Caco-2 (cell line): ENCODE measurements around the gene NTMT1. TPM values are rescaled to one million over a fixed set of nuclear protein-coding genes. Genes with fewer than 3 reads are reported as not detected.

Experiments used
- BruUV-seq: library from RNA; stranded (reverse); fragments of 400-500 nt; replicated peaks from 2 replicates; lab custom pipeline; 2021; lab: Mats Ljungman, UMichigan
- CTCF ChIA-PET: fragments of 300-600 bp; sonication (Branson Sonifier 250); formaldehyde crosslinking; loops from one replicate; lab custom pipeline; 2022; ENCODE audit warnings: antibody characterized with exemption; lab: Charles Lee
- POLR2A ChIA-PET: fragments of 300-600 bp; sonication (Branson Sonifier 250); formaldehyde crosslinking; loops from one replicate; lab custom pipeline; 2022; ENCODE audit warnings: antibody characterized with exemption; lab: Charles Lee
- DNase-seq, 2 experiments: peaks; one replicate each; pipeline versions ENCODE4 v3.0.0 to v3.0.0-alpha.2; 2020 to 2022
- H3K27me3 ChIP-seq: replicated peaks from 2 replicates; pipeline ENCODE4 v1.6.0; 2011; ENCODE audit warnings: low read length; ENCODE audit not compliant: control insufficient read depth, insufficient read depth
- H3K36me3 ChIP-seq: 2 replicates; pipeline ENCODE4 v1.5.1; 2011; ENCODE audit warnings: low read length; ENCODE audit not compliant: control insufficient read depth, insufficient read depth
- H3K4me1 ChIP-seq: fragments of 250-450 bp; sonication (Bioruptor Pico); 2 replicates; pipeline ENCODE4 v1.5.1; 2020; ENCODE audit warnings: mild to moderate bottlenecking
- H3K4me3 ChIP-seq: 2 replicates; pipeline ENCODE4 v1.5.1; 2011; ENCODE audit warnings: low read depth, mild to moderate bottlenecking, control low read depth, low read length
- H3K9me3 ChIP-seq: fragments of 250-450 bp; sonication (Bioruptor Pico); 2 replicates; pipeline ENCODE4 v1.5.1; 2020; ENCODE audit warnings: mild to moderate bottlenecking, moderate library complexity
- H3K27ac Mint-ChIP-seq: one replicate; pipeline ENCODE4 v1.8.0; 2022; ENCODE audit warnings: mixed read lengths; ENCODE audit not compliant: unreplicated experiment
- H3K27me3 Mint-ChIP-seq: one replicate; pipeline ENCODE4 v1.8.0; 2022; ENCODE audit warnings: mixed read lengths; ENCODE audit not compliant: insufficient read depth, unreplicated experiment
- H3K36me3 Mint-ChIP-seq: one replicate; pipeline ENCODE4 v1.8.0; 2022; ENCODE audit warnings: mild to moderate bottlenecking, mixed read lengths; ENCODE audit not compliant: insufficient read depth, unreplicated experiment
- H3K4me1 Mint-ChIP-seq: one replicate; pipeline ENCODE4 v1.8.0; 2022; ENCODE audit warnings: low read depth, mixed read lengths; ENCODE audit not compliant: unreplicated experiment
- H3K4me3 Mint-ChIP-seq: one replicate; pipeline ENCODE4 v1.8.0; 2022; ENCODE audit warnings: mild to moderate bottlenecking, moderate library complexity, mixed read lengths; ENCODE audit not compliant: unreplicated experiment
- H3K9me3 Mint-ChIP-seq: one replicate; pipeline ENCODE4 v1.8.0; 2022; ENCODE audit warnings: mixed read lengths; ENCODE audit not compliant: unreplicated experiment
- intact Hi-C: fragments of 100-400 bp; cut with micrococcal nuclease; formaldehyde crosslinking; loops from one replicate; pipeline ENCODE4 v1.10.0; 2022; ENCODE audit not compliant: unreplicated experiment
- total RNA-seq: library from RNA; stranded (reverse); gene quantifications from 2 replicates; pipeline ENCODE4 v1.2.3, GENCODE V29; 2022
- TF ChIP-seq, protein P1 (sequence below), 2 experiments: fragments of 200-600 bp in 1 of 2; IDR thresholded peaks; 1 replicate in 1 of 2; 2 replicates in 1 of 2; pipeline versions ENCODE4 v1.5.1 to v1.8.0; 2011 to 2022; ENCODE audit warnings: antibody characterized with exemption in 1 of 2, control low read depth in 1 of 2, inconsistent platforms in 1 of 2, low read depth in 1 of 2, low read length in 1 of 2, mild to moderate bottlenecking in 1 of 2, moderate library complexity in 1 of 2; ENCODE audit not compliant: insufficient read depth in 1 of 2, severe bottlenecking in 1 of 2, unreplicated experiment in 1 of 2

The NTMT1 gene
- total RNA-seq, 1 experiment from 2014 or later = 44.1 TPM

DNA sequence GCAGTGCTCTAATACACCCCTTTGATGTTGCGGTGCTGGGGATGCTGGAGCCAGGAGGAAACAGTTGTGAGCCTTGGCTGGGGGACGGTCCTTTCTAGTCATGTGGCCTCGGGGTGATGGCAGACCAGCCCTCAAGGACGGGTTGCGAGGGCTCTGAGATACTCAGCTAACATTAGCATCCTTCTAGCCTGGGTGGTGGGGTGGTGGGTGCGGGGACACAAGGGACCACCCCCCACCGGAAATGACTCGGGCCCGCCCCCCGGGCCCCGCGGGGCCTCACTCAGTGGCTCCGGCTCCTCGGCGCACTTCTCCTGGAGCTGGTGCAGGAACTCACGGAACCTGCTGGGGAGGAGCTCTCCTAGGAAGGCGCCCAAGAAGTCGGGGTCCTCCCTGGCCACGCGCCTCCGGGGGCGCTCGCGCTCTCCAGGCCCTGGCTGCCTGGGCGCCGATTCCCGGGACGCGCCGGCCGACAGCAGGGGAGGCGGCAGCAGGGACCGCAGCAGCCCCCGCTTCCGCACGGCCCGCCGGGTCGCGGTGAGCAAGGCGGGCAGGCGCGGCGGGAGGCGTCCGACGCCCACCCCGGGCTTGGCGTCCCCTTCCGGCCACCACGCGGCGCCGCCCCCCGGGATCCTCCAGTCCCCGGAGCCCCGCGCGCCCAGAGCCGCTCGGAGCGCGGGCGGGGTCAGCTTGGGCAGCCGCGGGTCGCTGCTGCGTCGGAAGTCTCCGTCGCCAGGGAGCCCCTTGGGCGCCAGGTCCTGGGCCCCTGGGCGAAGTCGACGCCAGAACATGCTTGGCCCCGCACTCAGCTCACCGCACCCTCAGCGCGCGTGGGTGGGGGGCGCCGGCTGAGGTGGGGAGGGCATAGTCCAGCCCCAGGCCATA, 5.9 kb upstream of the NTMT1 start:
- CTCF ChIA-PET = interaction anchor here (0.8 kb wide), 1 partner anchor 488 kb away, joined by 3 read pairs; no protein-coding TSS in a partner anchor
- no peak overlapping the region for H3K4me3 ChIP-seq
- peaks cover 3% of the 10 kb centered on the region; the same call in 1 of the 2 replicates for H3K4me1 ChIP-seq
- no peak overlapping the region for H3K4me3 Mint-ChIP-seq
- H3K9me3 Mint-ChIP-seq = peaks cover 9% of the 10 kb centered on the region
- peaks cover 3% of the 10 kb centered on the region for H3K27me3 Mint-ChIP-seq
- DNase-seq = no peak
- H3K27me3 ChIP-seq = no peaks in the 10 kb centered on the region
- no TSS peak for BruUV-seq
- intact Hi-C loops = loop anchor here (10.0 kb wide), 1 partner anchor 445 kb away; the partner anchor contains the start of gene IER5L
- H3K27ac Mint-ChIP-seq = no peak overlapping the region
- H3K36me3 Mint-ChIP-seq = no peaks in the 10 kb centered on the region
- H3K36me3 ChIP-seq = no peaks in the 10 kb centered on the region
- H3K4me1 Mint-ChIP-seq = no peaks in the 10 kb centered on the region
- no peaks in the 10 kb centered on the region for H3K9me3 ChIP-seq
- POLR2A ChIA-PET = no interaction called here
- TF ChIP-seq, protein P1, sequence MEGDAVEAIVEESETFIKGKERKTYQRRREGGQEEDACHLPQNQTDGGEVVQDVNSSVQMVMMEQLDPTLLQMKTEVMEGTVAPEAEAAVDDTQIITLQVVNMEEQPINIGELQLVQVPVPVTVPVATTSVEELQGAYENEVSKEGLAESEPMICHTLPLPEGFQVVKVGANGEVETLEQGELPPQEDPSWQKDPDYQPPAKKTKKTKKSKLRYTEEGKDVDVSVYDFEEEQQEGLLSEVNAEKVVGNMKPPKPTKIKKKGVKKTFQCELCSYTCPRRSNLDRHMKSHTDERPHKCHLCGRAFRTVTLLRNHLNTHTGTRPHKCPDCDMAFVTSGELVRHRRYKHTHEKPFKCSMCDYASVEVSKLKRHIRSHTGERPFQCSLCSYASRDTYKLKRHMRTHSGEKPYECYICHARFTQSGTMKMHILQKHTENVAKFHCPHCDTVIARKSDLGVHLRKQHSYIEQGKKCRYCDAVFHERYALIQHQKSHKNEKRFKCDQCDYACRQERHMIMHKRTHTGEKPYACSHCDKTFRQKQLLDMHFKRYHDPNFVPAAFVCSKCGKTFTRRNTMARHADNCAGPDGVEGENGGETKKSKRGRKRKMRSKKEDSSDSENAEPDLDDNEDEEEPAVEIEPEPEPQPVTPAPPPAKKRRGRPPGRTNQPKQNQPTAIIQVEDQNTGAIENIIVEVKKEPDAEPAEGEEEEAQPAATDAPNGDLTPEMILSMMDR (IDR thresholded peaks at IDR 0.05; ENCODE audit: insufficient read depth in 1 of 2, low read depth in 1 of 2, low read length in 1 of 2, severe bottlenecking in 1 of 2, unreplicated experiment in 1 of 2) = no peak

DNA sequence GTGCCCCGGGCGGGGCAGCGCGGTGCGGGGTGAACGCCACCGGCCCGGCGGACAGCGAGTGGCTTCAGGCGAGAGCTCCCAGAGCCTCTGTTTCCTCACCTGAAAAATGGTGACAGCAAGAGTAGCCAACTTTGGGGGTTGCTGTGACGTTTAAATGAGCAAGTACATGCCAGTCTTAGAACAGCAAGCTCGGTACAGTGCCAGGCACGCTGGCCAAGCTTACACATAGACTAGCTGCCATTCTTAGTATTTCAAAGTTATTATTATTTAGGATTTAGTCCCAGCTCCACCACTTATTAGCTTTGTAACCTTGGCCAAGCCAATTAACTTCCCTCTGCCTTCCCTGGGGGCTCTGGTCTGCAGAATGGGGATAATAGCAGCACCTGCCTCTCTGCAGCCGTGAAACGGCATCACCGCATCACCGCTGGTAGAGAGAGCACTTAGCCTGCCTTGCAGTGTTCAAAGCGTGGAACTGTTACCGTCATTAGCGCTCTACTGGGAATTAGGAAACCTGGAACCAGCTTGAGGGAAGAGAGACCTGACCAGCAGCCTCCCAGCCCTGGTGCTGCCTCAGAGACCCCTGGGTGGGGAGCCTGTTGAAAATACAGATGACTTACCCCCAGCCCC, 5.2 kb upstream of the NTMT1 start, which contains the start of gene C9orf50:
Gene C9orf50 (minus strand): TSS at position 433 of the 627 bp plus-strand sequence. CDS start 527 bp downstream, outside the sequence.
- H3K27me3 ChIP-seq = no peaks in the 10 kb centered on the region
- intact Hi-C loops = no loop called here
- no peak within 1 kb of the TSS for H3K4me3 ChIP-seq
- no TSS peak for BruUV-seq
- TF ChIP-seq, protein P1 (IDR thresholded peaks at IDR 0.05; ENCODE audit: insufficient read depth in 1 of 2, low read depth in 1 of 2, low read length in 1 of 2, severe bottlenecking in 1 of 2, unreplicated experiment in 1 of 2) = no peak
- CTCF ChIA-PET = interaction anchor here (0.8 kb wide), 1 partner anchor 489 kb away, joined by 3 read pairs; no protein-coding TSS in a partner anchor
- Mint-ChIP-seq H3K4me3 (no peak within 1 kb of the TSS), H3K4me1 (no peaks in the 10 kb centered on the region), H3K9me3 (peaks cover 9% of the 10 kb centered on the region), H3K27ac (no peak within 1 kb of the TSS), H3K27me3 (peaks cover 3% of the 10 kb centered on the region), H3K36me3 (no peaks in the 10 kb centered on the region)
- peaks cover 6% of the 10 kb centered on the region; the same call in 1 of the 2 replicates for H3K4me1 ChIP-seq
- no peaks in the 10 kb centered on the region for H3K9me3 ChIP-seq
- H3K36me3 ChIP-seq = no peaks in the 10 kb centered on the region
- POLR2A ChIA-PET = no interaction called here
- no peak for DNase-seq

DNA sequence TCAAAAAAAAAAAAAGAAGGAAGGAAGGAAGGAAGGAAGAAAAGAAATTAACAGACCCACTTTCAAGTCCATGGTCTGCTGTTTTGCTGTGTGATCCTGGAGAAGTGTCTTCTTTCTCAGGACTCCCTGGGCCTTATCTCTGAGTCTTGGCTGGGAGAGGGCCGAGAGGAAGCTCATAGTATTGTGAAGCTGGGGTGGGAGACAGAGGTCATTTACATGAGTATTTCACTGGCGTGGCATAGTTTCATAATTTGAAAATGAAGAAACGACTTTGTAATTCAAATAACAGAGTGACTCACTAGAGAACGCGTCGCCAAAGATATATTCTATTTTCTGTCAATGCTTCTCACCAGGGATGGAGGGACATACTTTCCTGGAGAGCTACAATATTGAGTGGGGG, 2.6 kb upstream of the NTMT1 start:
- Mint-ChIP-seq H3K4me3 (no peak overlapping the region), H3K9me3 (peaks cover 4% of the 10 kb centered on the region), H3K36me3 (peaks cover 15% of the 10 kb centered on the region), H3K27me3 (peaks cover 1% of the 10 kb centered on the region), H3K27ac (no peak overlapping the region), H3K4me1 (no peaks in the 10 kb centered on the region)
- Histone ChIP-seq H3K9me3 (no peaks in the 10 kb centered on the region), H3K4me3 (no peak overlapping the region), H3K27me3 (no peaks in the 10 kb centered on the region), H3K36me3 (peaks cover 2% of the 10 kb centered on the region; the same call in 1 of the 2 replicates), H3K4me1 (peaks cover 11% of the 10 kb centered on the region)
- intact Hi-C loops = no loop called here
- TF ChIP-seq, protein P1 (IDR thresholded peaks at IDR 0.05; ENCODE audit: insufficient read depth in 1 of 2, low read depth in 1 of 2, low read length in 1 of 2, severe bottlenecking in 1 of 2, unreplicated experiment in 1 of 2) = no peak
- no TSS peak for BruUV-seq
- ChIA-PET CTCF (interaction anchor here (1.6 to 1.7 kb wide), 3 partner anchors 12 to 449 kb away, joined by 6 read pairs; no protein-coding TSS in a partner anchor), POLR2A (no interaction called here)
- no peak for DNase-seq
